ENCODE results near the gene LKAAEAR1.

The LKAAEAR1 gene

DNA sequence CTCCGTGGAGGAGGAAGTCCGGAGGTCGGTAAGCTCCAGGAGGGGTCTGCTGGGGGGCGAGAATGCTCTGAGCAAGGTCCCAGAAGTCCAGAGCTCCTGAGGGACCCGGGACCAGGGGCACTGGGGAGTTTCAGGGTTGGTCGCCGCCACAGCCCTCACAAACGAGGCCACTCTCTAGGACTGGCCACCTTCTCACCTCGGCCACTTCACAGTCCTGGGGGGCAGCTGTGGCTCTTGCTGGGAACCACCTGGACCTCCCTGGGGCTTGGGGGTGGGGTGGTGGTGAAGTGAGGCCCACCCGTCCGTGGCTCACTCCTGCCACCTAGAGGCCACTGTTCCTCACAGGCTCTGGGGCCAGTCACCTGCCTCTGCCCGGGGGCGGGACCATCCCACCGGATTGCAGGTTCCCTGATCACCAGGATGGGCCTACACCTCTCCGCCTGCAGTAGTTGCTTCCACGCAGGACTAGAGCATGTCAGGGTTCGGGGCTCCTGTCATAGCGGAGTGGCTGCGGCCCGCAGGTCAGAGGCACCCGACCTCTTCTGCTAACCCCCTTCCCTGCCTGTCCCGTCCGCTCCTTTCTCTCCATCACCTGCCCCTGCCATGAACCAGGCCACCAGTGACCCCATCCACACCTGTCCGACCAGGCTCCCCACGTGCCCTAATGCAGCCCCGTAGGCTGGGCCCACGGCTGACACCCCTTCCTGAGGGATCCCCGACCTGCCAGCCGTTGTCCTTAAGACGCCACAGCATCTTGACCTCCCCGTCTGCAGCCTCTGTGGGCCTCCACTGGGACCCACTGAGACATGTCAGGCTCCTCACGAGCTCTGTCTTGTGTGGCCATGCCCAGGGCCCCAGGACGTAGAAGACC is 26.3 kb downstream of the LKAAEAR1 start:
- no peak for DNase-seq (ENCODE audit: low read depth, low spot score)
- no peak overlapping the region for H3K4me3 ChIP-seq (ENCODE audit: low read length)

DNA sequence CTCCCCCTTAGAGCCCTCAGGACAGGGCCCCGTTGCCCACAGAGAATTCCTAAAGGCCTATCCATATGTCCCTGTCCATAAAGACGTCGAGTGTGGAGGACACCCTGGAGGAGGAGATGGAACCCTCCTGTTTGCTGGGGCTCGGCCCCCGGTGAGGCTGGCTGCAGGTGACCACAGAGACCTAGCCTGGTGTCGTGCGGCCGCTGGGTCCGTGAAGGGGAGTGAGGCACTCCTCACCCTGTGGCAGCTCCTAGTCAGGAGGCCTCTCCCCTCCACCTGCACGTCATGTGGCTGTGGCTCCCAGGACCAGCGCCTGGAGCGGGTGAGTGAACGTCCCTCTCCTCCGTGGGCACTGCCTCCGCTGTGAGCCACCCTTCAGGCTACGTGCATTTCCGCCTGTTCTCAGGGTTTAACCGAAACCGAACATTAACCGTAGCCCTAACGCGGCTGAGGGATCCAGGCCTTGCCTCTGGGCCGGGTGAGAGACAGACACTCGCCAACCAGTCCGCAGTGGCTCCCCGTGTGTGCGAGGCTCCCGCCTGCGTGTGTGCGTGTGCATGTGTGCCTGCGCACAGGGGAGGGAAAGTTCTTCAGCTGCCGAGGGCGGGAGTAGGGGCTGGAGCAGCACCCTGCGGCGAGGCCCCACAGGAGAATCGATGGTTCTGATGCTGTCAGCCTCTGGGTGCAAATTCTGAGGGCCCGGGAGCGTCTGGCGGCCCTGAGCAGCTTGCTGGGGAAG is 27.1 kb downstream of the LKAAEAR1 start:
- H3K4me3 ChIP-seq (ENCODE audit: low read length): no peak overlapping the region
- no peak for DNase-seq (ENCODE audit: low read depth, low spot score)

DNA sequence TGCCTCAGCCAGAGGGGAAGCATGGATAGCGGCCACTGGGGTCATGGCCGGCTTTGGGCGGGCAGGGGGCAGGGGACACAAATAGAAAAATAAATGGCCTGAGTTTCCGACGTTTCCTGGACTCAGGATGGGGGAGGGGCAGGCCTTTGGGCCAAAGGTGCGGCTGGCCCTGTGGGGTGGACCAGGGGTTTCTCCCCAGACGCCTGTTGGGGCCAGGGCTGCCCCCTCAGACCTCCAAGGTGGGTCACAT is 27.6 kb downstream of the LKAAEAR1 start:
- DNase-seq (ENCODE audit: low read depth, low spot score): no peak
- H3K4me3 ChIP-seq (ENCODE audit: low read length): no peak overlapping the region

DNA sequence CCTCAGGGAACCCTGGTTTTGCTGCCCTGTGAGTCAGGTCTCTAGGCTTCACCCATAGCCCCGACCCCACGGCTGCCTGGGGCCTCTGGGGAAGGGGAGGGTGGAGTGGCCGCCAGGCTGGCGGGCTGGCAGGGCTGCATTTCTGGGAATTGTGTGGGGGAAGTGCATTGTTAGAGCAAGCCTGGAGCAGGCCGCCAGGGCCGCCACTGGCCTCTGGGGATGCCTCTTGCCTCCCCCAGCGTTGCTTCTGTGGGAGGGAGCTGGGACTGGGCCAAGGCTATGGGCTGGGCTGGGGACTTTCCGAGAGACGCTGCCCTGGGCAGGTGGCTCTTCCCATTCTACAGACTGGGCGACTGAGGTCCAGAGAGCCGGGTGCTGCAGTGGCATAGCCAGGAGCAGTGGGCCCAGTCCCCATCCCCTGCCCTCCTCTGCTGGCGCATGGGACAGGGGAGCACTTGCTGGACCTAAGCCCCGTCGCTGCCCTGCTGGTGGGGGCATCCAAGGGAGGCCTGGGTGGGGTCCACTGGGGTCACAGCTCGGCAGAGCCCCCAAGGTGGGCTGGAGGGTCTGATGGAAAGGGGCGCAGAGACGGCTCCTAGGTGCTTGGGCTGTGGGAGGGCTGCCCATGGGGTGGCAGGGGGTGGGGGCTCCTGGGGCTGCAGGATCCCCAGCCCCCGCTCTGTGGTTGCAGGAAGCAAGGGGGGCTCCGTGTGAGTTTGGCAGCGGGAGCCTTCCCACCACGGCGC is 28.1 kb downstream of the LKAAEAR1 start:
- no peak for DNase-seq (ENCODE audit: low read depth, low spot score)
- no peak overlapping the region for H3K4me3 ChIP-seq (ENCODE audit: low read length)

DNA sequence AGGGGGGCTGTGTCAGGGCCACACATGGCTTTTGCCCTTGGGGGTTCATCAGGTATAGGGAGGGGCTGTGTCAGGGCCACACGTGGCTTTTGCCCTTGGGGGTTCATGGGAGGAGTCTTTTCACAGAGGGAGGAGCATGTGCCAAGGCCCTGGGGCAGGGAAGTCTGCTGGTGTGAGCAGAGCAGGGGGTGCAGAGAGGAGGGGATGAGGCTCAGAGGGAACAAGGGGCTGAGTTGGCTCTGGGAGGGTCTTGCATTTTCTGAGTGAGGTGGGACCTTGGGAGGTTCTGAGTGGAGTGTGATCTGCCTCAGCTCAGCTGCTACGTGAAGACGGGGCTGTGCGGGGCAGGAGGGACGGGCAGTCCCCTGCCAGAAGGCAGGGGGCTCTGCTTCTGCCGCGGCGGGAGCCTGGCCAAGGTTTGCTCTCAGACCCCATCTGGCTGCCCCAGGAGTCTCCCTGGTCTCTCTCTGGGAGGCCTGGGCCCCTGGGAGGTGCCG is 28.8 kb downstream of the LKAAEAR1 start:
- no peak overlapping the region for H3K4me3 ChIP-seq (ENCODE audit: low read length)

DNA sequence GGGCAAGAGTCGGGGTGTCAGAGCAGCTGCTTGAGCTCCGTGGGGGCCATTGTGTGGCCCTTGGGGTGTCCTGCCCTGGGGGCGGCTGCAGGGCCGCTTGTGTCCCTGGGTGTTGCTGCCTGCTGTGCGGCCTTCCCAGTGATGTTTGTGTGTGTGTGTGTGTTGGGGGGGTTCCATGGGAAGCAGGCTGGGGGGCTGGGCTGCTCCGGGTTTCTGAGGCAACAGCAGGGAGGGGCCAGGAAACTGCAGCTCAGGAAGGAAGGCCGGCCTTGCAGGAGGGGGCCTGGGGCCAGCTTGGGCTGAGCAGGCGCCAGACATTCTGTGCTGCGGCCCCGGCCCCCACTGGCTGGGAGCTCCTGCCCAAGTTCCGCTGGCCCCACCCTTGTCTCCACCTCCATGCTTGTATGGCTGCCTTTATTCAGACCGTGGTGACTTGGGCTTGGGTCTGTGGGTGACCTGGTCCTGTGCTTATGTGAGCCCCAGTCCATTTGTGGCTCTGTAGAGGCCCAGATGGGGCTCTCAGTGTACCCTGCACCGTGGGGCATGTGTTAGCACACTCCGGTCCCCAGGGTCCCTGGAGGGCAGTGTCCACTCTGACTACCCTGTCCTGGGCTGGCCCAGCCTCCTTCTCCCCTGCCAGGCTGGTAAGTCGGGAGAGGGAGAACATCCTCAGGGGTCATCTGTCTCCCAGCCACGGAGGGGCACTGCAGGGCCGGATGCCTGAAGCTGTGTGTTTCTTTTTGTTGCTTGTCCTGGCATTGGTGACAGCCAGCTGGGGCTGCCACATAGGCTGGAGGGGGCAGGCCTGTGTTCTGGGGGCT is 30.1 kb downstream of the LKAAEAR1 start:
- H3K4me3 ChIP-seq (ENCODE audit: low read length): no peak overlapping the region
- DNase-seq (ENCODE audit: low read depth, low spot score): no peak

More for the DNA sequence above, 28.8 kb downstream of the LKAAEAR1 start:
- no peak for DNase-seq (ENCODE audit: low read depth, low spot score)

DNA sequence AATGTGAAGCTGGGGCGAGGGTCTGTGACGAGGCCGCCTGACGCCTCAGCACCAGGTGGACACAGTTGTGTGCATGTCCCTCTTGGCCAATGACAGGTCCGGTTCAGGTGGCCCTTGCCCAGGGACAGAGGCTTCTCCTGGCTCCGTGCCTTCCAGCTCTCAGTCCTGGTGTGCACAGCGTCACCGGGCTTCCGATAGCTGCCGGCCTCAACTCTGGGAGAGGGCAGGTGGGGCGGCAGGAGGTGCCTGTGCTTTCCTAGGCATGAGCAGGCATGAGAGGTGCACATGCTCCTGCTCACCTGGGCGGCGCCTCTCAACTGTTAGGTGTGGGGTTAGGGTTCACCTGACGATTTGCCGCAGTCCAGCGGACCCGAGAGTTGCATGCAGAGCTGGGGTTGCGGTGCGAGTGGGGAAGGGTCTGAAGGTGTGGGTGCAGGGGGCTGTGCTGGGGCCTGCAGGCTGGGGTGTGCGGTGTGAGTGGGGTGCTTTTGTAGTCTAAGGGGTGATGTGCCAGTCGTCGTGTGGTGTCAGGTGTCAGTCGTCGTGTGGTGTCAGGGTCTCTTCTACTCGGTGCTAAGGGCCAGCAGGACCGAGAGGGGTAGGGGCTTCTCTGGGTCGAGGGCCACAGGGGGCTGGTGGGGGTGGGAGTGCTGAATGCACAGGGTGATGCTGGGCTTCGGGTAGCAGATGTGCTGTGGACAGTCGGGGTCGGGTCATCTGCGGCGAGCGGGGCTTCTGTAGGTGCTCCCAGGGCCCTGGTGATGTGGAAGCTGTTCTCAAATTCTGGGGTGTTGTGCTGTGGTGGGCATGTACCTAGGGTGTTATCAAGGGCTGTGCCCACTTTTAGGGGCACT is 31.0 kb downstream of the LKAAEAR1 start:
- no peak overlapping the region for H3K4me3 ChIP-seq (ENCODE audit: low read length)
- DNase-seq (ENCODE audit: low read depth, low spot score): no peak

DNA sequence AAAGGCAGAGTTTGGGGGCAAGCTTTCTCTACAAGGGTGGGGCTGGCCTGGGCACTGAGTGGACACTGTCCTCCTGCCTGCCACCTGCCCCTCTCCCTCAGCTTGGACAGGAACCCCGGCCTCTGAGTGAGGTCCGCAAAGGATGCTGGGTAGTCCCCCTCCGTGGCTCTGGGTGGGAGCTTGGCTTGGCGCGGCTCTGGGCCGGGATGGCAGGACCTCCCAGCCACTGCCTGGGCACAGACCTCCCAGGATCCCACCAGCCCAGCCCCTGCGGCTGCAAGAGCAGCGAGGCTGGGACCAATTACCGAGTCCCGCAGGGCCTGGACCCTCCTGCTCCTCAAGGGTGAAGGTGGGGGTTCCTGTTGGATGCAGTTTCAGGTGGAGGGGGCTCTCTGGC is 31.9 kb downstream of the LKAAEAR1 start:
- H3K4me3 ChIP-seq (ENCODE audit: low read length): no peak overlapping the region
- DNase-seq (ENCODE audit: low read depth, low spot score): no peak

DNA sequence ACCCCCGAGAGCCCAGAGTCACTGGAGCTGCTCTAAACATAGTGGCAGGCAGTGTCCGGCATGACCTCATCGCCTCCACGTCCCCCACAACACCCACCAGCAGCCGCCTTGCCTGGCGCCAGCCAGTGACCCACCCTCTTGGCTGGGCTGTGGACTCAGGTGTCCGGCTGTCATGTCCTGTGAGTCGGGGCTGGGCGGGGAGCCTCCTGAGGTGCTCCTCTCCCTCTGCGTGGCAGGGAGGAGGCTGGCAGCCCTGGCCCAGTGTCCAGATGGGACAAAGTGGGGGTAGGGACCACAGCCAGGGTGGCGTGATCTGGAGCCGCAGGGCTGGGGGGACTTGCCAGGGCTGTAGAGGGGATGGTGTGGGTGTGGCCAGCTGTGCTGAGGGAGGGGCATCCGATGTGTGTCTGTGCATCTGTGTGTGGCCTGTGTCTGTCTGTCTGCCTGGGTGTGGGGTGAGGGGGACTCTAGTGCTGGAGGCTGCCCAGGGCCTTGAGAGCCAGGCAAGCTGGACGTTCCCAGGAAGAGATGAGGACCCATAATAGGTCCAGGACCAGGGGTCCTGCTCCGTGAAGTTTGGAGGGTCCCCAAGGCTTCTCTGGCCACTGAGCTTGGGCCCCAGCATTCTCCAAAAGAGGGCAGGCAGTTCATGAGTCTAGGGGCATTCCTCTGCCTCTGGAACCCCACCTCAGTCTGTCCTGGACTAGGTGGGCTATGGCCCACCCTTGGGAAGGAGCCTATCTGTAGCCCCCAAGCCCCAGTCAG is 32.5 kb downstream of the LKAAEAR1 start:
- H3K4me3 ChIP-seq (ENCODE audit: low read length): no peak overlapping the region

DNA sequence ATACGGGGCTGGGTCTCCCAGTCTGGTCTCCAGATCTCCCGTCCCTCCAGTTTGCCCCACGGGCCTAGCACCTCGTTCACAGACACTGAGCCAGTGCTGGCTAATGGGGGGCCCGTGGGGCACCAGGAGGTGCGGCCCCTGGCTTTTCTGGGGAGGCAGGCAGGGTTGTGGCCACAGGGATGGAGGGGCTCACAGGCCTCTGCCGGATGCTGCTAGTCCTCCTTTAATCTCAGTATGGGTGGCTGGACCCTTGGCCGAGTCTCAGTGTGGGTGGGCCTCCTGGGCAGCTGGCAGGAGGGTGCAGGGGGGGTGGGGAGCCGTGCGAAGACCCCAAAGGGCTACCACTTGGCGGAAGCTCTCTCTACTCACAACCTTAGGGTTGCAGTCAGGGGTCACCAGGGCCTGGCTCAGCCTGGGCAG is 33.2 kb downstream of the LKAAEAR1 start:
- H3K4me3 ChIP-seq (ENCODE audit: low read length): no peak overlapping the region
- DNase-seq (ENCODE audit: low read depth, low spot score): no peak

More for the DNA sequence above, 32.5 kb downstream of the LKAAEAR1 start:
- no peak for DNase-seq (ENCODE audit: low read depth, low spot score)

DNA sequence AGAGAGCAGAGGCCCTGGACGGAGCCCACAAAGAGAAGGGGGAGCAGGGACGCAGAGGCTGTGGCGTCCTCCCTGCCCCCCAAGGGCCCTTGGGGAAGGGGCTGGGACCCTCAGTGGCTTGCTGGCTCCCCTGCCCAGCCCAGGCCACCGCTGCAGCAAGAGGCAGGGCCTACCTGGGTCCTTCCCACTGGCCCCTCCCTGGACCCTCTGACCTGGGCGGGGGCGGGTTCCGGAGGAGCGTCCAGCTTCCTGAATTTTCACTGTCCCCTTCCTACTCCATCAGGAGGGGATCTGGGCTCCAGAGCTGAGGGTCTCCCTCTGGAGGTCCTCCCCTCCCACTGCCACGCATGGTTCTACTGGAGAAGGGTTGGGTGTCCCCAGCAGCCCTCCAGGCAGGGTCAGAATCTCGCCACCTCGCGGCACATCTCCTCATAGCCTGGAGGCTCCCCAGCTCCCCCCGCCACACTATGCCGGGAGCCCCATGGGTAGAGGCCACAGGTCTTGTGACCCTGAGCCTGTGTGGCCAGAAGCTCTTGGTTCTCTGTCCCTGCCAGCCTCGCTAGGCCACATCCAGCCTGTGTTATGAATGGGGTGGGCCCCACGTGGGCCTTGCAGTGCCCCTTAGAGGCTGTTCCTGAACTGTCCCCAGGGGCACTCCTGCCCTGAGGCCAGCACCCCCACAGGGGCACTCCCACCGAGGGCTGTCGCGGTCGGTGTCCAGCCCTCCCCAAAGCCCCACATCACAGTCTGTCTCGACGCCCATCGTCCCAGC is 33.8 kb downstream of the LKAAEAR1 start:
- H3K4me3 ChIP-seq (ENCODE audit: low read length): no peak overlapping the region
- DNase-seq (ENCODE audit: low read depth, low spot score): no peak

DNA sequence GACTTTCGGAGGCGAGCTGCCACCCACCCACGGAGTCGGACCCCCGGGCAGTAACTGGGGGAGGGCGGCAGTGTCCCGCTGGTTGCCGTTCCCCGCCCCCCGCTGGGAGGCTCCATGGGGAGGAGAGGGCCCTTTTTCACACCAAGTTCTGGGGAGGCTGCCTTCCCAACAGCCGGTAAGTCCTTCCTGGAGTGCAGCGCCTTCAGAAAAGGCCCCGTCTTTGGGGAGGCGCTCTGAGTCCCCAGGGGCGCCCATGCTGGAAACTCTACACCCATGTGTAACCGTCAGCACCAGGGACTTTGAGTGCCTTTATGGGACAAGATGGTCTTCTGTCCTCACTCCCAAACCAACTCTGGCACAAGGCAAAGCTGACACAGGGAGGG is 34.3 kb downstream of the LKAAEAR1 start:
- no peak for DNase-seq (ENCODE audit: low read depth, low spot score)
- no peak overlapping the region for H3K4me3 ChIP-seq (ENCODE audit: low read length)

DNA sequence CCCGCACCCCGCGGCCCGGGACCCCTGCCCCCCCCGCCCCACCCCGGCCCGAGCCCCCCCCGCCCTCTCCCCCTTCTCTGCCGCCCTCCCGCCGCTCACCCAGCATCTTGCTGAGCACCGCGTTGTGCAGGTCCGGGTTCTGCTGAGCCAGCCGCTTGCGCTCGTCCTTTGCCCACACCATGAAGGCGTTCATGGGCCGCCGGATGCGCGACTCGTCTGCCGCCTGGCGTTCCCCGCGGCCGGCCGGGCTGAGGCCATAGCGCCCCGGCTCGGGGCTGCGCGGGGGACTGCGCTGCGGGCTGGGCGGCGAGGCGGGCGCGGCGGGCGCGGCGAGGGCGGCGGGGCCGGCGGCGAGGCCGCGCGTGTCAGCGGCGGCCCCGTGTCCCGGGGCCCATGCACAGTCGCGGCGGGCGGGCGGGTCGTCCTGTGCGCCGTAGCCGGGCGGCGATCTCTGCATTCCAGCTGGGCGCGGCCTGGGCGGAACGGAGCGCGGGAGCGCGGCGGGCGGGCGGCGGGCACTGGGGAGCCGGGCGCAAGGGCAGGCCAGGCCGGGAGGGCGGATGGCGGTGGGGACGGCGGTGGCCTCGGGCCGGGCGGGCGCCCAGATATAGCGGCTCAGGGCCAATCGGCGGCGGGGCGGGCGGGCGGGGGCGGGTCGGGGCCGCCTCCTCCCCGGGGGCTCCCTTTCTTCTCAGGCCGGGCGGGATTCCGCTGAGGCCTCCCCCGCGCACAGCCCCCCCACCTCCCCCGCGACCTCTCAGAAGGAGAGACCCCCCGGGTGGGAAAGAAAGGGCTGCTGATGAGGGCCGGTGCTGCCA is 34.9 kb downstream of the LKAAEAR1 start, which contains the start of gene SOX18:
SOX18 (minus strand) TSS at position 580 of the 818 bp plus-strand sequence; CDS start at position 457, 123 bp downstream.
- DNase-seq (ENCODE audit: low read depth, low spot score): no peak

DNA sequence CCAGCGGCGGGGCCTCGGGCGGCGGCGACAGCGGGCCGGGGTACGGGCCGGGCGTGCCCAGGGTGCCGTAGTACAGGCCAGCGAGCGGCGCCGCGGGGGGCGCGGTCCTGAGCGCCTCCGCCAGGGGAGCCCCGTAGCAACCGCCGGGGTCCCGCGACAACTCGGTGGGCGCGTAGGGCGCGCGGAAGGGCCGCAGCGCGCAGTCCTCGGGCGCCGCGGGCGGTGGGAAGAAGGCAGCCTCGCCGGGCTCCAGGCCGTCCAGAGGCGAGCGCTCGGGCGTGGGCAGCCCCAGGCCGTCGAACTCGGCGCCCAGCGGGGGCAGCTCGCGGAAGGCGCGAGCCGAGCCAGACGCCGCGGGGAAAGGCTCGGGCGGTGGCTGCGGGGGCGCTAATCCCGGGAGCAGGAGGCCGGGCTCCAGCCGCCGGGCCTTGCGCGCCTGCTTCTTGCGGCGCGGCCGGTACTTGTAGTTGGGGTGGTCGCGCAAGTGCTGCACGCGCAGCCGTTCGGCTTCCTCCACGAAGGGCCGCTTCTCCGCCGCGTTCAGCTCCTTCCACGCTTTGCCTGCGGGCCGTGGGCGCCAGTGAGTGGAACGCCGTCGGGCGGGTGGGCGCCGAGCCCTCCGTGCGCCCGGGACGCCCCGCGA is 35.7 kb downstream of the LKAAEAR1 start:
- H3K4me3 ChIP-seq (ENCODE audit: low read length): no peak overlapping the region
- no peak for DNase-seq (ENCODE audit: low read depth, low spot score)

More for the DNA sequence above, 34.9 kb downstream of the LKAAEAR1 start, which contains the start of gene SOX18:
- H3K4me3 ChIP-seq (ENCODE audit: low read length): no peak within 1 kb of the TSS

DNA sequence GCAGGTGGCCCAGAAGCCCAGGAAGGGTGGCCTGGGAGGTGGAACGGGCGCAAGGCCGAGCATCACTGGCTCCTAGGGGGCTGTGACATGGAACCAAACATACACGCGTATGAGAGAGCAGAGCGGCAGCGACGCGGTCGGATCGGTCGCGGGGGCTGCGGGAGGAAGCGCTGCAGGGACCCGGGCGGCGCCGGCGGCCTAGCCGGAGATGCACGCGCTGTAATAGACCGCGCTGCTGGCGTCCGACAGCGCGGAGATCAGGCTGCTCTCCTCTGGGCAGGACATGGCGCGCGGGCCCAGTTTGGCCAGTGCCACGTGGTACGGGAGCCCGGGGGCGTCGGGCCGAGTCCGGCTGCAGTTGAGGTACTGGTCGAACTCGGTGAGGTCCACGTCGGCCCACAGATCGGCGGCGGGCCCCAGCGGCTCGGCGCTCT is 36.2 kb downstream of the LKAAEAR1 start:
- DNase-seq (ENCODE audit: low read depth, low spot score): no peak
- no peak overlapping the region for H3K4me3 ChIP-seq (ENCODE audit: low read length)

Data from Jurkat, Clone E6-1 (cell line).